Mucosa of descending colon (tissue), 3 donors: ENCODE data around the gene SMIM1. TPM values are rescaled to one million over a fixed set of nuclear protein-coding genes. Genes with fewer than 3 reads are reported as not detected.

Experiments
- ATAC-seq: fragments of 200-7000 bp; cut with Tn5 transposase; one replicate; pipeline ENCODE4 v1.9.1; 2020; ENCODE audit warnings: mild to moderate bottlenecking, moderate library complexity
- DNase-seq, 3 donors: peaks; one replicate each; pipeline ENCODE4 v3.0.0-alpha.2; 2020
- H3K36me3 ChIP-seq: fragments of 200-600 bp; one replicate; pipeline ENCODE4 v1.8.0; 2021; ENCODE audit warnings: low read depth, mild to moderate bottlenecking
- H3K4me1 ChIP-seq: fragments of 200-600 bp; one replicate; pipeline ENCODE4 v1.8.0; 2021; ENCODE audit warnings: low read depth, mild to moderate bottlenecking
- H3K4me3 ChIP-seq: fragments of 200-600 bp; one replicate; pipeline ENCODE4 v1.8.0; 2021; ENCODE audit warnings: mild to moderate bottlenecking
- H3K9me3 ChIP-seq: fragments of 200-600 bp; one replicate; pipeline ENCODE4 v1.8.0; 2021; ENCODE audit warnings: mild to moderate bottlenecking
- CTCF ChIP-seq: fragments of 200-600 bp; IDR thresholded peaks from one replicate; pipeline ENCODE4 v1.8.0; 2022; ENCODE audit warnings: antibody characterized with exemption, mild to moderate bottlenecking
- intact Hi-C, 2 donors: fragments of 100-400 bp; cut with DNase I in 1 of 2; cut with micrococcal nuclease in 1 of 2; formaldehyde crosslinking; loops; one replicate each; pipeline versions ENCODE4 v1.11.0 to v1.11.1; 2022; cut with DNase I, micrococcal nuclease
- total RNA-seq, 3 donors: library from RNA; stranded (reverse); fragmentation: NEBNext Ultra II Directional in 2 of 3; extraction: Animal tissue kit (Norgen Biotek cat#: 25700) in 2 of 3; gene quantifications; one replicate each; pipeline versions ENCODE4 v1.2.1 to v1.2.4, GENCODE V29; 2021 to 2023
- donor health status: DM: no; HTN: no; CAD: no; lungs with moderate emphysema.
- donor health status: DM: no; HTN: no; CAD: no.
- donor health status: DM: no; HTN: yes; CAD: no.

Gene SMIM1
- total RNA-seq, 3 donors from 2014 or later: 1.6 to 16.1 (median 2.6) TPM

GRCh38 chr1:3745071-3745470, 27.5 kb upstream of the SMIM1 start:
- no peaks in the 10 kb centered on the region for H3K36me3 ChIP-seq
- intact Hi-C loops: no loop called here

GRCh38 chr1:3745590-3746381, 26.8 kb upstream of the SMIM1 start:
- intact Hi-C loops: no loop called here
- DNase-seq: peak in 1 of 3 donors; percentile 44
- no peak overlapping the region for H3K4me3 ChIP-seq
- H3K4me1 ChIP-seq: peaks cover 7% of the 10 kb centered on the region
- no peak for TF ChIP-seq CTCF
- no peaks in the 10 kb centered on the region for H3K36me3 ChIP-seq
- ATAC-seq: no peak
- H3K9me3 ChIP-seq: no peaks in the 10 kb centered on the region

More at GRCh38 chr1:3745071-3745470, 27.5 kb upstream of the SMIM1 start:
- no peak for TF ChIP-seq CTCF
- no peak overlapping the region for H3K4me3 ChIP-seq
- DNase-seq (no peak), ATAC-seq (no peak)
- peaks cover 7% of the 10 kb centered on the region for H3K4me1 ChIP-seq
- H3K9me3 ChIP-seq: no peaks in the 10 kb centered on the region

GRCh38 chr1:3746389-3746829, 26.1 kb upstream of the SMIM1 start:
- Histone ChIP-seq H3K4me1 (peaks cover 7% of the 10 kb centered on the region), H3K4me3 (no peak overlapping the region), H3K36me3 (no peaks in the 10 kb centered on the region), H3K9me3 (no peaks in the 10 kb centered on the region)
- intact Hi-C loops: no loop called here
- peak in 1 of 3 donors; percentile 50 for DNase-seq
- TF ChIP-seq CTCF: no peak
- no peak for ATAC-seq

GRCh38 chr1:3746830-3747521, 25.6 kb upstream of the SMIM1 start:
- no peak for TF ChIP-seq CTCF
- intact Hi-C loops: no loop called here
- peaks cover 7% of the 10 kb centered on the region for H3K4me1 ChIP-seq
- H3K9me3 ChIP-seq: no peaks in the 10 kb centered on the region
- no peaks in the 10 kb centered on the region for H3K36me3 ChIP-seq
- peak overlapping the region; percentile 30 for H3K4me3 ChIP-seq
- peak; percentile 95 for ATAC-seq
- DNase-seq: peak; percentile 89 to 92 (median 91)

- DNase-seq: no peak
- Histone ChIP-seq H3K4me3 (peak overlapping the region; percentile 30), H3K4me1 (peaks cover 7% of the 10 kb centered on the region), H3K36me3 (no peaks in the 10 kb centered on the region), H3K9me3 (no peaks in the 10 kb centered on the region)
- no peak for ATAC-seq
- TF ChIP-seq CTCF: no peak
- intact Hi-C loops: no loop called here
These were observed 25.1 kb upstream of the SMIM1 start for GRCh38 chr1:3747522-3747848.
